HG02588 (cell line): Measurements from ENCODE around the gene NUB1.

Source experiments
- ATAC-seq: cut with Tn5 transposase; IDR thresholded peaks from one replicate; pipeline ENCODE4 v1.9.1; 2021; ENCODE audit warnings: mild to moderate bottlenecking, moderate library complexity; ENCODE audit not compliant: unreplicated experiment

NUB1 gene

DNA sequence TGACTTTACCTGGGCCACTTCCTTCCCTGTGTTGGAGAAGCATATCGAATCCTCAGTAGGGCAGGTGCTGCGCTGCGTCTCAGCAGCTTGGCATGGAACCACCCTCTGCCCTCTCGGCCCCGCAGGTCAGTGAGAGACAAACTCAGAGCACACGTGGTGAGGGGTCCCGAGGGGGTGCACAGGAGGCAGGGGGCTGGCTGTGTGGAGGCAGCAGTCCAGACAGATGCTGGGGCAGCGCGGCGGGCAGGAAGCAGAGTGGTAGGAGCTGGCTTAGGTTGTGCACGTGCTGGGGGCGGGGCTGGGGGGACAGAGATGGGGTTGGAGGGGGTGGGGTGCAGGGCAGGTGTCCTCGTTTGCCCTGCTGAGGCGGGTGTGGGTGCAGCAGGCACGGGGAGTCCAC lies 33.1 kb downstream of the NUB1 start:
- no peak for ATAC-seq

DNA sequence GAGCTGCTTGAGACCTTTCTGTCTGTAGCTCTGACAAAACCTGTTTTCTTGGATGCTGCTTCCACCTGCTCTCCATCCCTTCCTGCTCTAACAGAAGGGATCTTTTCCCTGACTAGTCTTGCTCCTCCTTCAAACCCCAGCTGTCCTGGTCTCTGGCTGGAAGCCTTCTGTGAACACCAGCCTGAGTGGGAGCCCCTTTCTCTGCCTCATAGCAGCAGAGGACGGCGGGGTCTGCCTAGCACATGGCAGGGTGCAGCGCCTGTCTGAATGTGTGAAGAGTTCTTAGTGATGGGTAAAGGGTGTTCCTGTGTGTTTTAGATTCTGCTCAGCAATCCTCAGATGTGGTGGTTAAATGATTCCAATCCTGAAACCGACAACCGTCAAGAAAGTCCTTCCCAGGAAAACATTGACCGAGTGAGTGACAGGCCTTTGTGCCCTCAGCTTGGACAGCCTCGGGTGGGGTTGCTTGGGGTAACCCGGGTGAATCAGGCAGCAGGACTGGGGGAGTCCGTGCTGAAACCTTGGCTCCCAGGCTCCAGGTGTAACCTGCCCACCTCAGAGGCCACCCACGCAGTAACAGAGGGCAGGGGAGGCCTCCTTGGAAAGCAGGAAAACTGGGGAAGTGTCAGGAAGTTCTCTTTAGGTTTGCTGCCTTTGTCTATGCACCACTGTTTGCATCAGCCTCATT lies 34.1 kb downstream of the NUB1 start:
- no peak for ATAC-seq

DNA sequence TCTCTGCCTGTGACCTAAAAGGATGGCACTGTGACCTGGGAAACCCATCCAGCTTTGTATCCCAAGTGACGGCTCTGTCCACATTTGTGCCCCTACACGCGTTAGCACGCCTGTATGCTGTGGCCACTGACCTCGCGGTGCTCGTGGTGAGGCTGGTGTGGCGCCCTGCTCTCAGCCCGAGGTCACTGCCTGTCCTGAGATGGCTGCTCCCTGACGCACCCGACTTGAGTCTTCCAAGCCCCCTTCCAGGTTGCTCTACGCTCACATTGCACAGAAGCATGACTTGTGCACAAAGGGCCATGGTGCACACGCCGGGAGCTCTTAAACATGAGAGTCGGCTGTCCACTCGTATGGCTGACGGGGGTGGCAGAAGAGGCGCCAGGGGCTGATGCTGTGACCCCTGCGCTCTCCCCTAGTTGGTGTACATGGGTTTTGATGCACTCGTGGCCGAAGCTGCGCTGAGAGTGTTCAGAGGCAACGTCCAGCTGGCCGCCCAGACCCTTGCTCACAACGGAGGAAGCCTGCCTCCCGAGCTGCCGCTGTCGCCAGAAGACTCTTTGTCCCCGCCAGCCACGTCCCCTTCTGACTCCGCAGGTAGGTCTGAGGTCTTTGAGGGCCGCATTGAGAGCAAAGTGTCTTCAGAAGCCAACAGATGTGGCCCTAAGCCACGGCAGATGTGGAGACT lies 34.7 kb downstream of the NUB1 start:
- no peak for ATAC-seq

DNA sequence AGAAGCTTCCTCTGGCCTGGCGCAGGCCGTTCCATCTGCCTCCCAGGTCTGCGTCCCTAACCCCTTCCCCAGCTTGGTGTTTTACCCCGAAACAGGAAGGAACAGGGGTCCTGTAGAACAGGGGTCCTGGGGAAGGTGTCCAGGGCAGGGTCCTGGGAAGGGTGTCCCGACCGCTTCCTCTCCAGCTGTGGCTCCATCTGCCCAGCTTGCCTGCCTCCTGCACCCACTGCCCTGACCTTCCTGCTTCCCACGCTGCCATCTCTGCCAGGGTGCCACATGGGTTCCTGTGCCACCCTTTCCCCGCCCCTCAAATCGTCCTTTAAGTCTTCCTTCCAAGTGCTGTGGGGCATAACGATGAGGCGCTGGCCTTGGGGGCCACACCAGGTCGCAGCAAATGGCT lies 35.8 kb downstream of the NUB1 start:
- no peak for ATAC-seq

DNA sequence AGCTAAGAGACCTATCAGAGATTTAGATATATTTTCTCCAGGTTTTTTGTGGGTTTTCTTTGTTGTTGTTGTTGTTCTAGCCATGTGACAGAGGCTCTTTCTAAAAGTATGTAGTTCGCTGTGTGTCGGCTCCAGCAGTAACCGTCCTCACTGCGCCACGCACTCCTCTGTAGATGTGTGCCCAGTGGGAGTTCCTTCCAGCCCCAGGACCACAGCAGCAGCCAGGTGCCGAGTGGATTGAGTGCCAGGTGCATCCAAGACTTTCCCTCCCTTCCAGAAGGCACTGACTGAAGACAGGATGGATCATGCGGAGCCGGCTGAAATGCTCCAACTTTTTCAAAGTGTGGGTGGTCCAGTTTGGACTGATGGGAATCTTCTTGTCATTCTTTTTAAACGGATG lies 36.4 kb downstream of the NUB1 start:
- no peak for ATAC-seq

DNA sequence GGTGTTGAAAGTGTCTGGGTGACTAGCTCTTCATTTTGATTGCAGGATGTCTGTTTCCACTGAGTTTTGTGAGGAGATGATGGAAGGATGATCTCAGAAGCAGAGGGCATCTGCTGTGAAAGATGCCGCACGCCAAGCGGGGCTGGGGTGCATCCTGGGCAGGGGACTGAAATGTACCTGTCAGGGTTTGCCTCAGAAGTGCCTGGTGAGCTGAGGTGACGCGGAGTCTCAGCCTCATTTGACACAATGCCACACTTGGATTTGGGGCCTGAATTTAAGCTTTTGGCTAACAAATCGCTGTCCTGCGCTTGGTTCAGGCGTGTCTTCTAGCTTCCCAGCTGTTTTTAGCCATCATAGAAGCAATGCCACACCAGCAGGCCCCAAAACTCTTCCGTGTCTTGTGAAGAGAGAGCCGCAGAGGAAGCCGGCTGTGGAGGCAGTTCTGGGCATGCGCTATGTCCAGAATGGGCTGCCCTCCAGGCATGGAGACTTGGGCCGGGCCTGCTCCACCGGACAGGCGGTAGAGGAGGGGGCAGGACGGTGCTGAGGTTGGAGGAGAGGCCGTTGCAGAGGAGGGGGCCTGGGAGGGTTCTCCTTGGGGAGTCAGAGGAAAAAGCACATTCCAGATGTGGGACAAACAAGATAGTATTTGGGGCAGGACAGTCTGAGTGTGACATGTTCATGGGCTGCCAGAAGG lies 37.0 kb downstream of the NUB1 start:
- no peak for ATAC-seq

DNA sequence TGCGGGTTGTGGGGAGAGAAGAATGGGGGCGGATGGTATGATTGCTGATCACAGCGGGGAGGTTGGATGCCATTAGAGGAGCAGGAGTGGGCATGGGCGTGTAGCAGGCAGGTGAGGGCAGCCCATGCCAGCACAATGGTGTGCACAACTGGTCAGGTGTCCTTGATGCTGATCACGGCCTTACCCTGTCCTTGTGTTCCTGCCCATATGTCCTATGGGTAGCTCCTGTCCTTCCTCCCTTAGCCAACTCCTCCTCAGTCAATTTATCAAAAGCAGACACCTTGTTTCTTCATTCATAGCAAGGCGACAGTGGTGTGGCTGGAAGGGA lies 37.5 kb downstream of the NUB1 start:
- no peak for ATAC-seq

DNA sequence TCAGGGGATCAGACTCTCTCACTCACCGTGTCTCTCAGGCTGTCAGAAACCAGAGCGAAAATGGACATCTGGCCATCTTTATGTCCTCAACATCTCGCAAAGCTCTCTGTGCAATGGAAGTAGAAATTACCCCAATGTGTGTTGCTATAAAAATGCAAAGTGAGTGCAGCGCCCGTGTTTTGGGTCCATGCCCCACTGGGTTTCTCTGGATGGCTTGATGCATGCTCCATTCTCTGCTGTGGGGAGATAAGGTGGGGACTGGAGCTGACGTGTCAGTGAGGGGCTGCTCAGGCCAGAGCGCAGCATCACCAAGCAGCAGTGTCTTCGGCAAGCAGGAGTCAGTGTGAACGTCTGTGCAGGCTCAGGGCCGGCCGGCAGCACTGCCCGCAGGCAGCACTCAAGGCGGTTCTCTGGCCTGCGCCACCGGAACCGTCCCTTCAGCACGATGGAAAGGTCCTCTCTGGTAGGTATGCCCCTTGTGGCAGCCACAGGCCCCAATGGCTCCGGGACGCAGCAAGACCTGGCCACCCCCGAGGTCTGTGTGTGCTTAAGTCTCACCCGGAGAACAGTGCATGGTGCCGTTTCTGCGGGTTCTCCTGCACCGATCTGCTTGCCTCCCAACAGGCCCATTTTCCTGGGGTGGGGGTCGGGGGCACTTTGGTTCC lies 38.1 kb downstream of the NUB1 start:
- no peak for ATAC-seq

DNA sequence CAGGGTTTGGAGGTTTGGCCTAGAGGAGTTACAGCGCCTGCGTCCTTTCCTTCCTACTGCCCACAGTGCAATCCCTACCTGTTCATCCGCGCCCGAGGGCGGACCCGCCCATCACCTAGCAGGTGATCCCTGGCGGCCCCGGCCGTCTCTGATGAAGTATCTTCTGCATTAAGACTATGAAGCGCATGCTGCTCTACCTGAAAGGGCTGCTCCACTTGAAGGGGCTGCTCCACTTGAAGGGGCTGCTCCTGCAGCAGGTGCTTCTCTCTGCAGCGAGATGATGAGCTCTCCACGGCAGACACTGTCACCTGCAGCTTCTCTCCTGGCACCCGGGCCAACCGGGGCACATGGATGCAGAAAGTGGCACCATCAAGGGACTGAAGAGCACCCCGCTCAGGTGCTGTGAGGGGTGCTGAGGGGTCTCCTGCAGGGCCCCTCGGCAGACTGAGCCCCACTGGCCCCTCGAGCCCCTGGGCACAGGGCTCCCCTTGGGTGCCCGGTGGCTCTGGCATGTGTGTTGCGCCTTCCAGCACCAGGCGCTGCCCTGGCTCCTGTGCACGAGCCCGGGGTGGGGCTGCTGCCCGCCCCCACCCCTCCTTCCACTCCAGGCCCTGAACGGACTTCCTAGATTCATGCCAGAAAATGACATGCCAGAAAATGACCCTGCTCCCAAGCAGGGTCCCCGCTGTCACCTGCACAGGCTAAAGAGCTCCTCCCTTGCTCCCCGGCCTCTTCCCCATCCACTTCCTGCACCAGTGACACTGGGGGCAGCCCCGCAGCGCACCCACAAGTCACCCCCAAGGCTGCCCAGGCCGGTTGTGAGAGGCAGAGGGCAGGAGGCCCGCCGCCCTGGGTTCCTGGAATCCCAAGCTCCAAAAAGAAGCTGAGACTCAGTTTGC lies 38.8 kb downstream of the NUB1 start:
- ATAC-seq, result no peak

DNA sequence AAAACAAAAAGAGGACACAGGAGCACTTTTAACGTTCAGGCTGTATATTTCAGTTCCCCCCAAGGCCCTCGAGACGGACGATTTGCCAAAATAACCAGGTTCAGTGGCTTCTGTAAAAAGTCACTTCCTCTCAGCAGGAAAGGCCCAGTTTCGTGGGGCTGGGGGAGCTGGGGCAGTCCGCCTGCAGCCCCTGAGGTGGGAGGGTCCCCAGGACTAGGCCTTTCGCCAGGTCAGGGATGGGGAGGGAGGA lies 39.4 kb downstream of the NUB1 start:
- ATAC-seq, result no peak

DNA sequence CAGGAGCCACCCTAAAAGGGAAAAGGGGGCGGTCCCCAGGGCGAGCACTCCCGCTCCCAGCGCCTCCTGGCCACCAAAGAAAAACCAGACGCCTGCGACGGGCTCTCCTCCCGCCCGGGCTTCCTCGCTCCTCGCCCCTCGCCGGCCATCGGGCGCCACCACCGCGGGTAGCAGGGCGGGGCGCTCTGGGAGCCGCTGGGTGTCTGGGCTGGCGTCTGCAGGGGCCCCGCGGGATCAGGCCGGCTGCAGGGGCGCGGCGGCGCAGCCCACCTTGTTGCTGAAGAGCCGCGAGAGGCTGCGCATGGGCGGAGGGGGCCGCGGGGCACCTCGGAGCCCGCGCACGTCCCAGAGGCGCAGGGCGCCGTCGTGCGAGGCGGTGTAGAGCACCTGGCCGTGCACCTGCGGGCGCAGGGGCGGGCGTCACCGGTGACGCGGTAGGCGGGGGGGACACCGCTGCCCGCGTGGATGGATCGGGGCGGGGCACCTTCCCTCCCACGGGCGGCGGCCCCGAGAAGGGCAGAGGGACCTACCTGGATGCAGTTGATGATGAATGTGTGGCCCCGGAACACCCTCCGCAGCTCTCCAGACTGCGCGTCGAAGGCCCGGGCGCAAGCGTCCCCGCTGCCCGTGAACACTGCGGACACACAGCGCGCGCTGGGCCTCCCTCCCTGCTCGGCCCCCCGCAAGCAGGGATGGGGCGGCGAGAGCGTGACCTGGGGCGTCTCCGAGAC lies 39.9 kb downstream of the NUB1 start:
- ATAC-seq, result no peak

DNA sequence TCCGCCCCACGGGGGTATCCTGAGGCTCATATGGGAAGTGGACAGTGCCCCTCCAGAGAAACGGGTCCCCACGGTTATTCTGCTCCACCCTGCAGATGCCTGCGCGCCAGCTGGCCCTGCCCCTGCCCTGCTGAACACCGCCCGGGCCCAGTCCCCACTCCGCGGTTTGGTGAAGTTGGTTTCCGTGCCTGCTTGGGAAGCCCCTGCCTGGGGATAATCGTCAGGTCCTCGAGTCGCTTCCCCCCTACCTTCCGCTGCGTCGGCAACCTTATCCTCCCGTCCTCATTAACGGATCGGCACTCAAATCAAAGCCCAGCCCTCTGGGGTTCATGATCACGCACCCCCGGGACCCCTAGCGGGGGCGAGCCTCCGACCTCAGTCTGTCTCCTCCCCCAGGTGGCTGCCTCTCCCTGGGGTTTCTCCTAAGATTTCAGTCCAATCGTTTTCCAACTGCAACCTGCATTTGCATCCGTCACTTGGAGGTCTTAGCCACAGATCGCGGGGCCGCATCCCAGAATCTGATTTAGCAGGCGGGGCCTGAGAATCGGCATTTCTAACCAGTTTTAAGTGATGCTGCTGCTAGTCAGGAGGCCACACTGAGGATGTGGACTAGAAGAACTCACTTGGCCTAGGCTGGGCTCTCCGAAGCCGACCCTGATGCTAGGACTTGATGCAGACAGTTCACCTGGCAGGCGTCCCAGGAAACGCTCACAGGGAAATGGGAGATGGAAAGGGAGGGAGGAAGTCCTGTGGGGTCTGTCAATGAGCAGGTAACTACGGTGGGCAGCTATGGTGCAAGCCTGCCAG lies 40.7 kb downstream of the NUB1 start:
- ATAC-seq, result no peak

DNA sequence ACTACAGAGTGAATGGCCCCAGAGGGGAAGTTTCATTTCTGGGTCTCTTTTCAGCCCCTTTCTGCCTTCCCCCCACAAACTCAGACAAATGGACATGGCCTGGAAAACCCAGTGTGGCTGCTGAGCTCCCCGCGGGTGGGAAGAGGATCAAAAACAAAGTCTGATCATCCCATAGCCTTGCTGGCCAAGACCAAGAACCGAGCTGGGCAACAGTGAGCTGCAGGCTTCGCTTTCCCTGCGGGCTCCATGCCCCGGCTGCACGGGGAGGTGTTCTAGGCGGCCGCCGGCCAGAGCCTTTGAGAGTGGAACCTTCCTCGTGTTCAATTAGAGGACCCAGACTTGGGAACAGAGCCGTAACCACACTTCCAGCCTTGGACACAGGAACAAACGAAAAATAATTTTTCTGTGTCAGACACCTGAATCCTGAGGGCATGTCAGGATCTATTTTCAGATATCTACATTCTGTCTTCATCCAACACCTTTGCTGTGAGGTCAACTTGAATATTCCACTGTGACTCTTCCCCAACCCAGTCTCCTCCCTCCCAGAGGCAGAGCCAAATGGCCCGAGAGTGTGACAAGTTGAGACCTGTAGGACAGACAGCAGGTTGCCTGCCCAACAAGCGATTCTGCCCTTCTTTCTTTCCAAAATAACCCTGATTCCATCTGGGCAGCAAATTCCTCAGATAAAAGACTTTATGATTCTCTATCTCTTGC lies 42.2 kb downstream of the NUB1 start:
- no peak for ATAC-seq

DNA sequence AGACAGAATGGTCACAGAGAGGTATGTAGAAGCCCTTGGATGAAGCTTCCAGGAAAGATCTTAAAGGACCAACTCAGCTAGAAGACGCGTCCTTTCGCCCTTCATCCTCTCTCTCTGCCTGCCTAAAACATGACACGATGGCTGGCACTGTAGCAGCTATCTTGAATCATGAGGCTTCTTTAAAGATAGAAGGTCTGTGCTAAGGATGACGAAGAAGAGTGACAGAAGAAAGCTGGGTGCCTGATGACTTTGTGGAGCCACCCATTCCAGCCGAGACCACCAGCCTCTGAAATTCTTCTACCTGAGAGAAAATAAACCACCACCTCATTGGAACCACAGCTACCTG lies 42.7 kb downstream of the NUB1 start:
- ATAC-seq, result no peak

DNA sequence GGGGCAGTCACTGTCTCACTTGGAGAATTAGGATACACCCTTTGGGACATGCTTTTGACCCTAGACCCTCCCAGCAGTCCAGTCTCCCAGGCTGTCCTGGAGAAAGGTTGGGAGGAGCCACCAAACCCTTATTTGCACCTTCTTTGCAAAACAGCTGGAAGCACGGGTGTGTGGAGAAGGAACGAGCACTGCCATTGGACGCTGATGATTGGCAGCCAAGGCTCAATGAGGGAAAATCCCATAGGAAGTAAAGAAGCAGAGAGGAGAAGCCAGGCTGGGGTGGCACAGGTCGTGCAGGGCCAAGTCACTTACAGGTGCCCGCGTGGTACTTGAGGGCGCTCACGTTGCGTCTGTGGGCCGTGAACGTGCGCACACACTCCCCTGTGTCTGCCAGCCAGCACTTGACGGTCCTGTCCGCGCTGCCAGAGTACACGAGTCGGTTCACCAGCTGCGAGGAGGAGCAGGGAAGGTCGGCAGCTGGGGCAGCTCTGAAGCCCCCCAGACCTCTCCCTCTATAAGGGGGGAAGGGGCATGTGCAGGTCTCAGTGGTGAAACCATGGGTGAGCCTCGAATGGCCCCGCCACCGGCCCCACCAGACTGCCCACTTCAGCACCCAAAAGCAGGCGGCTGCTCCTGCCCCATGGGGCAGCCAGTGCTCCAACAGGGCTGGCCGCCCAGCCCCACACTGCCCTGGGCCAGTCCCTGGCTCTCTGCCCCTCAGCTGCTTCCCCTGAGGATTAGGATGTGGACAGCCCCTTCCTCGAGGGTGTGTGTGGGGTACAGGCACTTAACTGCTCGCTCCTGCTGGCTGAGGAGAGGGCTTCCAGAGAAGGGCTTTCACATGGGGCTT lies 43.4 kb downstream of the NUB1 start:
- ATAC-seq, result no peak

DNA sequence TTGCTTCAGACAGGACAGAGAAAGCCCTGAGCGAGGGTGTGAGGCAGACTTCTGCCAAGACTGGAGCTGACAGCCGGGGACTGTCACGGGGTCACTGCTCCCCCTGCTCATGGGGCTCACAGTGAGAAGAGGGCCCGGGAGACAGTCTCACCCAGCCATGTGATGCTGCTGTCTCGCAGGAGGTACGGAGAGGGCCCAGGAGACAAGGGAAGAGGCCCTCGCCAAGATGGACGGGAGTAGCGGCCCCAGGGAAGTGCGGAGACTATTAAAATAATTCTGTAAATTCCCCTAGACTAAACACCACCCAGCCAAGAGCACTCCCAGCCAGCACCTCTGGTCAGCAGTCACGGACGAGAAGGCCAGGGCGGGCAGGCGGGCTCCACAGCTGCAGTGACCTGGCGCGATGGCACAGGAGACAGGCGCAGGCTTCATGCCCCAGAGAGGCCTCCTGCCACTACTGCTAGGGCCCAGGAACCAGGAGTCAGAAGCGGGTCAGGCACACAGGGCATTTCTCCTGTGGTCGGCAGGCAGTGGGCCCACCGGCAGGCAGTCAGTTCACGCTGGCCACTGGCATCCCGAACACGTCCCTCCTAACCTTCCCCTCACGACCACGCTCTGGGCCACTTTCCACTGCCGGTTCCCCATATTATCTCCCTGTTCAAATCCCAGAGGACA lies 44.2 kb downstream of the NUB1 start:
- no peak for ATAC-seq

DNA sequence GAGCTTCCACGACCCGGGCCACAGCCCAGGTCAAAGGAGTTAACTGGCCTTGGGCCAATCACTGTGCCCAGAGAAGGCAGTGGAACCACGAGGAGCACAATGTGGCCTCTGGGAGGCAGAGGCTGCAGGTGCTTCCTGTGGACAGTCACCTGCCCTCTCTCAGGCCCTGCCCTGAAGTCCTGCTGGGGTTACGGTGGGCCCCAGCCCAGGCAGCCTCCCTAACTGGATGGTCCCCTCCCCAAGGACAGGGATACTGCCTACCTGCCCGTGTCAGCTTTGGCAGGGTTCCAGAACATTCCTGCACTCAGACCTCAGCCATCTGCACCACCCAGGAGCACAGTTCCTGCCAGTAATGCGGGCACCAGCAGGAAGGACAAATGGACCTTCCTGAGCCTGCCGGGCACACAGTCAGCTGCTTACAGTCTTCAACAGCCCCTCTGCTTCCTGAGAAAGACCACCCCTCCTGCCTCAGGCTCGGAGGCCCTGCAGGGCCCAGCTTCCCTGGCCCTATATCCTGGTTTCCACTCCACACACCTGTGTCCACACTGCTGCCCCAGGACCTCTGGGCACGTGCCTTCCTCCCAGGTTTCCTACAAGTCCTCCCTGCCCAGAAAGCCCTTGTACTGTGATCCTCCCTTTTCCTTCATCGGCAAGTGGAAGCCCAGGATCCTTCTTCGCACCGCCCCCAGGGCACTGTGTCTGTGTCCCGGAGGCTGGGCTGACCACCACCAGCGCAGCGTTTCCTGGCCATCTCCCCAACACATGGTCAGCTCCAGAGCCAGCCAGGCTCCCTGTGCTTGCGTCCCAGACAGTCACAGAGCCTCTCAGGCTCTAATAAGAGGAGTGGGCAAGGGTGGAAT lies 44.9 kb downstream of the NUB1 start:
- no peak for ATAC-seq
